ENCODE measurements around the gene EDARADD. TPM values are rescaled to one million over a fixed set of nuclear protein-coding genes. Genes with fewer than 3 reads are reported as not detected.
A peak's percentile ranks its signal among the peaks of the same experiment; 100 is the strongest.
"Not testable (repeated sequence)": the region's sequence is repeated elsewhere in the genome, so short reads cannot be mapped to it uniquely, and the experiment has no call there.

EDARADD gene
- total RNA-seq, 1 experiment from 2014 or later, result 0.30 TPM

- ATAC-seq, result peak; percentile 81
- H3K4me3 ChIP-seq (replicated peaks in 1 of 2; ENCODE audit: low read depth in 1 of 2, low read length in 2 of 2), result peak overlapping the region; percentile 39 to 60
These were observed 109.0 kb downstream of the EDARADD start for GRCh38 chr1:236502972-236503639.

GRCh38 chr1:236504338-236504737 lies 110.3 kb downstream of the EDARADD start:
- not testable (repeated sequence) for H3K4me3 ChIP-seq (replicated peaks in 1 of 2; ENCODE audit: low read depth in 1 of 2, low read length in 2 of 2); H3K27ac ChIP-seq (ENCODE audit: low read depth, low read length)

More at GRCh38 chr1:236502972-236503639, 109.0 kb downstream of the EDARADD start:
- no peaks in the 10 kb centered on the region for H3K36me3 ChIP-seq (ENCODE audit: control insufficient read depth in 1 of 2, insufficient read depth in 2 of 2, low read length in 2 of 2)
- no TSS peak for BruUV-seq (replicated peaks)
- TF ChIP-seq POLR2AphosphoS5 (IDR thresholded peaks at IDR 0.05; ENCODE audit: low read depth, low read length), result peak; percentile 44; the same call in 1 of the 2 replicates
- 0 out of 2 replicates have a peak, but pooled peaks have one; percentile 1 for TF ChIP-seq JUND (IDR thresholded peaks at IDR 0.05)
- 0 out of 2 replicates have a peak, but pooled peaks have one; percentile 10 for TF ChIP-seq MAX (IDR thresholded peaks at IDR 0.05)
- TF ChIP-seq ELF1 (IDR thresholded peaks at IDR 0.05; ENCODE audit: borderline replicate concordance, low read depth), result 0 out of 2 replicates have a peak, but pooled peaks have one; percentile 32
- no peak for TF ChIP-seq ZFX (IDR thresholded peaks at IDR 0.05)
- peak; percentile 19; the same call in 1 of the 2 replicates for TF ChIP-seq SP1 (IDR thresholded peaks at IDR 0.05; ENCODE audit: low read depth)
- TF ChIP-seq EGR1 (IDR thresholded peaks at IDR 0.05; ENCODE audit: low read depth), result 0 out of 2 replicates have a peak, but pooled peaks have one; percentile 23
- no peak for TF ChIP-seq CTCF (IDR thresholded peaks at IDR 0.05 in 2 of 3, conservative IDR thresholded peaks at IDR 0.05 in 1 of 3; ENCODE audit: borderline replicate concordance in 1 of 3, insufficient read depth in 1 of 3, low read depth in 2 of 3, low read length in 2 of 3)
- TF ChIP-seq SIN3A (IDR thresholded peaks at IDR 0.05; ENCODE audit: low read depth), result no peak
- peak overlapping the region; percentile 56 for H3K27ac ChIP-seq (ENCODE audit: low read depth, low read length)
- CTCF ChIA-PET, result no interaction called here
- H3K4me2 ChIP-seq (ENCODE audit: low read length), result peak overlapping the region; percentile 97
- no peaks in the 10 kb centered on the region for H3K9me3 ChIP-seq (ENCODE audit: control insufficient read depth in 1 of 2, insufficient read depth in 1 of 2, low read depth in 1 of 2, low read length in 2 of 2)
- RAD21 ChIA-PET (ENCODE audit: low non-redundant PET in 1 of 2, low total read pairs in 2 of 2, uncharacterized antibody in 2 of 2, unreplicated experiment in 2 of 2), result interaction anchor here in 1 of 2 experiments (1.1 kb wide), 1 partner anchor 29 kb away, joined by 3 read pairs; no protein-coding TSS in a partner anchor
- POLR2A ChIA-PET, result interaction anchor here (1.0 kb wide), 1 partner anchor 21 kb away, joined by 3 read pairs; the partner anchor contains the start of gene LGALS8
- H3K27me3 ChIP-seq (ENCODE audit: insufficient read depth, low read length), result no peaks in the 10 kb centered on the region
- no peaks in the 10 kb centered on the region for H3K79me2 ChIP-seq (ENCODE audit: insufficient read depth, low read length)
- no peaks in the 10 kb centered on the region for H4K20me1 ChIP-seq (ENCODE audit: insufficient read depth)
- peak overlapping the region; percentile 100 for H2AFZ ChIP-seq (ENCODE audit: low read depth, low read length, poor library complexity, severe bottlenecking)
- peaks cover 17 to 21% of the 10 kb centered on the region in 2 experiments for H3K4me1 ChIP-seq (ENCODE audit: control insufficient read depth in 1 of 2, insufficient read depth in 2 of 2, low read length in 2 of 2)
- intact Hi-C loops (cut with micrococcal nuclease), result no loop called here
- H3K9me2 ChIP-seq (ENCODE audit: insufficient read depth), result no peaks in the 10 kb centered on the region
- peak overlapping the region; percentile 55 for H3K9ac ChIP-seq (ENCODE audit: low read length)
- DNase-seq (ENCODE audit: low read depth, low spot score), result peak; percentile 36

More at GRCh38 chr1:236504338-236504737, 110.3 kb downstream of the EDARADD start:
- BruUV-seq (replicated peaks); H3K9me3 ChIP-seq (ENCODE audit: control insufficient read depth in 1 of 2, insufficient read depth in 1 of 2, low read depth in 1 of 2, low read length in 2 of 2); H3K4me2 ChIP-seq (ENCODE audit: low read length); RAD21 ChIA-PET (ENCODE audit: low non-redundant PET in 1 of 2, low total read pairs in 2 of 2, uncharacterized antibody in 2 of 2, unreplicated experiment in 2 of 2); H3K9me2 ChIP-seq (ENCODE audit: insufficient read depth); H4K20me1 ChIP-seq (ENCODE audit: insufficient read depth); H3K36me3 ChIP-seq (ENCODE audit: control insufficient read depth in 1 of 2, insufficient read depth in 2 of 2, low read length in 2 of 2); intact Hi-C loops (cut with micrococcal nuclease); H3K9ac ChIP-seq (ENCODE audit: low read length); H3K79me2 ChIP-seq (ENCODE audit: insufficient read depth, low read length); H3K27me3 ChIP-seq (ENCODE audit: insufficient read depth, low read length); ATAC-seq; DNase-seq (ENCODE audit: low read depth, low spot score); POLR2A ChIA-PET; CTCF ChIA-PET: not testable (repeated sequence)
- Histone ChIP-seq H2AFZ (ENCODE audit: low read depth, low read length, poor library complexity, severe bottlenecking) (peak overlapping the region; percentile 51), H3K4me1 (ENCODE audit: control insufficient read depth in 1 of 2, insufficient read depth in 2 of 2, low read length in 2 of 2) (peaks cover 17 to 21% of the 10 kb centered on the region in 2 experiments)

Measured in HCT116 (cell line).